Measurements from ENCODE around the gene SNX18. TPM values are rescaled to one million over a fixed set of nuclear protein-coding genes. Genes with fewer than 3 reads are reported as not detected.

Gene SNX18
- total and polyA plus RNA-seq, 10 of the 15 experiments (the other 5 are each of a cell fraction or from before 2014, with no cell fraction given) = 0.27 to 1.7 (median 0.47) TPM

DNA sequence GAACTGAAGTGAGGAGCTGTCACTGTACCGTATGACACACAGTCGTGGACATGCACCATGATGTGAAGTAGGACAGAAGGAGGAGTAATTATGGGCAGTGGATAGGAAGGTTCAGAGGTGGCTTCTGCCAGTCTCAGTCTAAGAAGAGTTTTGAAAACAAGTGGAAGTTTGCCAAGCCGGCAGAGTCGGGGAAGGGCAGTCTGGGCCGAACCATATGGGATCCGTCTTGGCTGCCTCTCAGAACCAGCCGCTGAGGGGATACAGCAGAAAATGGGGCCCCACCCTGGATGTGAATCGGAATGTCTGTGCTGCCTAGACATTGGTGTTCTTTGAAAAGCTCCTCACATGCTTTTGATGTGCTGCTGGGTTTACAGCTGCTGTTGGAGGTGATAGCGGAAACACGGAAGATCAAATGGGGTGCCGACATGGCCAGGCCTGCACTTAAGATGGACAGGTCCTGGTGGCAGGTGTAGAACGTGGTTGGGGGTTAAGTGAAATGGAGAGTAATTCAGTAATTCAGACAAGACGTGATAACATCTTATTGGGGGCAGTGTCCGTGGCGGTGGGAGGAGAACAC, 11.2 kb downstream of the SNX18 start:
- ChIA-PET POLR2A (no interaction called here), SMC1A (ENCODE audit: uncharacterized antibody, unreplicated experiment) (no interaction called here), CTCF (interaction anchor here (1.5 kb wide), 1 partner anchor 316 kb away, joined by 4 read pairs; no protein-coding TSS in a partner anchor), RAD21 (ENCODE audit: unreplicated experiment) (no interaction called here)
- H3K4me2 ChIP-seq (ENCODE audit: control insufficient read depth, insufficient read depth) = no peak overlapping the region
- FAIRE-seq = no peak
- H3K79me2 ChIP-seq (ENCODE audit: control insufficient read depth, insufficient read depth, low read length) = no peaks in the 10 kb centered on the region
- no peaks in the 10 kb centered on the region for H4K20me1 ChIP-seq (ENCODE audit: control insufficient read depth, insufficient read depth)
- H3K27me3 ChIP-seq (replicated peaks in 1 of 2; ENCODE audit: control insufficient read depth in 2 of 2, insufficient read depth in 2 of 2, low read length in 1 of 2) = no peaks in the 10 kb centered on the region
- TF ChIP-seq POLR2AphosphoS5 (IDR thresholded peaks at IDR 0.05; ENCODE audit: low read length) = no peak
- no peak for TF ChIP-seq PAX5 (IDR thresholded peaks at IDR 0.05; ENCODE audit: borderline replicate concordance, low read depth, low read length)
- TF ChIP-seq, protein P1, sequence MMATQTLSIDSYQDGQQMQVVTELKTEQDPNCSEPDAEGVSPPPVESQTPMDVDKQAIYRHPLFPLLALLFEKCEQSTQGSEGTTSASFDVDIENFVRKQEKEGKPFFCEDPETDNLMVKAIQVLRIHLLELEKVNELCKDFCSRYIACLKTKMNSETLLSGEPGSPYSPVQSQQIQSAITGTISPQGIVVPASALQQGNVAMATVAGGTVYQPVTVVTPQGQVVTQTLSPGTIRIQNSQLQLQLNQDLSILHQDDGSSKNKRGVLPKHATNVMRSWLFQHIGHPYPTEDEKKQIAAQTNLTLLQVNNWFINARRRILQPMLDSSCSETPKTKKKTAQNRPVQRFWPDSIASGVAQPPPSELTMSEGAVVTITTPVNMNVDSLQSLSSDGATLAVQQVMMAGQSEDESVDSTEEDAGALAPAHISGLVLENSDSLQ (IDR thresholded peaks at IDR 0.05) = no peak
- no peak for TF ChIP-seq ZNF24 (IDR thresholded peaks at IDR 0.05)
- no peak for TF ChIP-seq CBX5 (IDR thresholded peaks at IDR 0.05; ENCODE audit: low read depth)
- TF ChIP-seq, protein P2, sequence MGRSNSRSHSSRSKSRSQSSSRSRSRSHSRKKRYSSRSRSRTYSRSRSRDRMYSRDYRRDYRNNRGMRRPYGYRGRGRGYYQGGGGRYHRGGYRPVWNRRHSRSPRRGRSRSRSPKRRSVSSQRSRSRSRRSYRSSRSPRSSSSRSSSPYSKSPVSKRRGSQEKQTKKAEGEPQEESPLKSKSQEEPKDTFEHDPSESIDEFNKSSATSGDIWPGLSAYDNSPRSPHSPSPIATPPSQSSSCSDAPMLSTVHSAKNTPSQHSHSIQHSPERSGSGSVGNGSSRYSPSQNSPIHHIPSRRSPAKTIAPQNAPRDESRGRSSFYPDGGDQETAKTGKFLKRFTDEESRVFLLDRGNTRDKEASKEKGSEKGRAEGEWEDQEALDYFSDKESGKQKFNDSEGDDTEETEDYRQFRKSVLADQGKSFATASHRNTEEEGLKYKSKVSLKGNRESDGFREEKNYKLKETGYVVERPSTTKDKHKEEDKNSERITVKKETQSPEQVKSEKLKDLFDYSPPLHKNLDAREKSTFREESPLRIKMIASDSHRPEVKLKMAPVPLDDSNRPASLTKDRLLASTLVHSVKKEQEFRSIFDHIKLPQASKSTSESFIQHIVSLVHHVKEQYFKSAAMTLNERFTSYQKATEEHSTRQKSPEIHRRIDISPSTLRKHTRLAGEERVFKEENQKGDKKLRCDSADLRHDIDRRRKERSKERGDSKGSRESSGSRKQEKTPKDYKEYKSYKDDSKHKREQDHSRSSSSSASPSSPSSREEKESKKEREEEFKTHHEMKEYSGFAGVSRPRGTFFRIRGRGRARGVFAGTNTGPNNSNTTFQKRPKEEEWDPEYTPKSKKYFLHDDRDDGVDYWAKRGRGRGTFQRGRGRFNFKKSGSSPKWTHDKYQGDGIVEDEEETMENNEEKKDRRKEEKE (IDR thresholded peaks at IDR 0.05) = no peak
- no peak for TF ChIP-seq ZNF274 (IDR thresholded peaks at IDR 0.05; ENCODE audit: insufficient read depth, insufficient read length)
- TF ChIP-seq RELA (IDR thresholded peaks at IDR 0.05; ENCODE audit: borderline replicate concordance, partially characterized antibody) = no peak
- intact Hi-C loops (cut with micrococcal nuclease; ENCODE audit: unreplicated experiment) = no loop called here
- no peaks in the 10 kb centered on the region for H3K4me1 ChIP-seq (ENCODE audit: control insufficient read depth, insufficient read depth, low read length)
- H3K4me3 ChIP-seq = no peak overlapping the region
- ATAC-seq = no peak
- H3K9ac ChIP-seq (ENCODE audit: control insufficient read depth, insufficient read depth, low read length) = no peak overlapping the region
- DNase-seq (ENCODE audit: low read depth, low spot score) = no peak
- H3K36me3 ChIP-seq (ENCODE audit: control insufficient read depth in 2 of 2, insufficient read depth in 2 of 2, low read length in 1 of 2) = no peaks in the 10 kb centered on the region
- BruUV-seq (replicated peaks) = no TSS peak
- H2AFZ ChIP-seq (ENCODE audit: control insufficient read depth, low read depth, low read length) = no peak overlapping the region
- 70% methylated on average over 15 of the region's 15 CpGs for WGBS (ENCODE audit: insufficient coverage, insufficient replicate concordance, low lambda C conversion rate, missing lambda C conversion rate)
- in situ Hi-C loops (cut with MboI) = no loop called here
- H3K9me3 ChIP-seq (replicated peaks; ENCODE audit: control insufficient read depth, insufficient read depth, low read length) = no peaks in the 10 kb centered on the region
- no peak overlapping the region for H3K27ac ChIP-seq (ENCODE audit: control insufficient read depth, insufficient read depth)
